Cardiac muscle cell (in vitro differentiated cells and primary cell): Measurements from ENCODE around the gene TAF10. TPM values are rescaled to one million over a fixed set of nuclear protein-coding genes. Genes with fewer than 3 reads are reported as not detected.

Source experiments
- DNase-seq, 2 donors: peaks; one replicate each; pipeline versions ENCODE4 v3.0.0 to v3.0.0-alpha.2; 2010 to 2017; ENCODE audit warnings: low read depth in 1 of 2, low spot score in 1 of 2
- H3K27ac ChIP-seq: fragments of 200-600 bp; sonication (generic); 2 replicates; pipeline ENCODE4 v1.5.1; 2016
- H3K27me3 ChIP-seq: fragments of 200-600 bp; sonication (generic); 2 replicates; pipeline ENCODE4 v1.6.0; 2016; ENCODE audit warnings: control low read depth
- H3K36me3 ChIP-seq: fragments of 200-600 bp; sonication (generic); 2 replicates; pipeline ENCODE4 v1.5.1; 2016; ENCODE audit warnings: control low read depth
- H3K4me1 ChIP-seq: fragments of 200-600 bp; sonication (generic); 2 replicates; pipeline ENCODE4 v1.8.1; 2017; ENCODE audit warnings: low read depth, mild to moderate bottlenecking, mixed run types
- H3K4me3 ChIP-seq: fragments of 200-600 bp; sonication (generic); 2 replicates; pipeline ENCODE4 v1.5.1; 2016; ENCODE audit warnings: mild to moderate bottlenecking
- H3K9me3 ChIP-seq: fragments of 200-600 bp; sonication (generic); 2 replicates; pipeline ENCODE4 v1.5.1; 2017; ENCODE audit warnings: low read depth, mild to moderate bottlenecking, control low read depth
- CTCF ChIP-seq: IDR thresholded peaks from 2 replicates; pipeline ENCODE4 v1.5.1; 2012; ENCODE audit warnings: low read depth, mild to moderate bottlenecking, low read length
- polyA plus RNA-seq: library from polyadenylated mRNA; unstranded; fragments of >200 nt; fragmentation: Nextera tagmentation; extraction: Ambion mirVana; gene quantifications from 2 replicates; pipeline ENCODE4 v1.2.1, GENCODE V29; 2016
- total RNA-seq: library from RNA; depleted of rRNA; stranded (reverse); fragments of >200 nt; gene quantifications from 2 replicates; pipeline ENCODE4 v1.2.3, GENCODE V29; 2016

TAF10 gene
- total and polyA plus RNA-seq, 2 experiments from 2014 or later = 72.6 to 316 TPM

GRCh38 chr11:6653097-6653496 is 41.1 kb upstream of the TAF10 start:
- no peaks in the 10 kb centered on the region for H3K27me3 ChIP-seq
- no peak for TF ChIP-seq CTCF
- no peak overlapping the region for H3K4me3 ChIP-seq
- H3K27ac ChIP-seq = no peak overlapping the region
- no peak for DNase-seq
- H3K9me3 ChIP-seq = no peaks in the 10 kb centered on the region
- H3K4me1 ChIP-seq = peaks cover 20% of the 10 kb centered on the region
- no peaks in the 10 kb centered on the region for H3K36me3 ChIP-seq

GRCh38 chr11:6652182-6652581 is 40.2 kb upstream of the TAF10 start:
- no peaks in the 10 kb centered on the region for H3K27me3 ChIP-seq
- no peaks in the 10 kb centered on the region for H3K9me3 ChIP-seq
- no peak overlapping the region for H3K4me3 ChIP-seq
- no peaks in the 10 kb centered on the region for H3K36me3 ChIP-seq
- DNase-seq = no peak
- H3K27ac ChIP-seq = no peak overlapping the region
- peaks cover 29% of the 10 kb centered on the region for H3K4me1 ChIP-seq
- no peak for TF ChIP-seq CTCF

- no peak for TF ChIP-seq CTCF
- peak in 1 of 2 donors; percentile 21 for DNase-seq
Observed at GRCh38 chr11:6650980-6651379, 39.0 kb upstream of the TAF10 start.

GRCh38 chr11:6650104-6650503 is 38.1 kb upstream of the TAF10 start:
- peaks cover 23% of the 10 kb centered on the region for H3K4me1 ChIP-seq
- H3K9me3 ChIP-seq = no peaks in the 10 kb centered on the region
- H3K4me3 ChIP-seq = no peak overlapping the region
- no peaks in the 10 kb centered on the region for H3K27me3 ChIP-seq
- no peak for TF ChIP-seq CTCF
- DNase-seq = no peak
- no peak overlapping the region for H3K27ac ChIP-seq
- no peaks in the 10 kb centered on the region for H3K36me3 ChIP-seq

More at GRCh38 chr11:6650980-6651379, 39.0 kb upstream of the TAF10 start:
- H3K27me3 ChIP-seq = no peaks in the 10 kb centered on the region
- peaks cover 23% of the 10 kb centered on the region for H3K4me1 ChIP-seq
- H3K27ac ChIP-seq = no peak overlapping the region
- H3K9me3 ChIP-seq = no peaks in the 10 kb centered on the region
- no peak overlapping the region for H3K4me3 ChIP-seq
- no peaks in the 10 kb centered on the region for H3K36me3 ChIP-seq

GRCh38 chr11:6648501-6648900 is 36.5 kb upstream of the TAF10 start:
- no peaks in the 10 kb centered on the region for H3K36me3 ChIP-seq
- no peaks in the 10 kb centered on the region for H3K27me3 ChIP-seq
- peak overlapping the region; percentile 8 for H3K27ac ChIP-seq
- no peaks in the 10 kb centered on the region for H3K9me3 ChIP-seq
- H3K4me3 ChIP-seq = no peak overlapping the region
- peaks cover 17% of the 10 kb centered on the region for H3K4me1 ChIP-seq
- no peak for DNase-seq
- no peak for TF ChIP-seq CTCF

- TF ChIP-seq CTCF = no peak
- no peaks in the 10 kb centered on the region for H3K36me3 ChIP-seq
- DNase-seq = no peak
- H3K4me1 ChIP-seq = peaks cover 17% of the 10 kb centered on the region
- H3K27ac ChIP-seq = peak overlapping the region; percentile 8
- H3K9me3 ChIP-seq = no peaks in the 10 kb centered on the region
- no peak overlapping the region for H3K4me3 ChIP-seq
- no peaks in the 10 kb centered on the region for H3K27me3 ChIP-seq
Observed at GRCh38 chr11:6647836-6648235, 35.8 kb upstream of the TAF10 start.
